Uterus (tissue), 4 donors: ENCODE measurements around the gene RNU1-2. TPM values are rescaled to one million over a fixed set of nuclear protein-coding genes. Genes with fewer than 3 reads are reported as not detected.
"Not testable (repeated sequence)": the region's sequence is repeated elsewhere in the genome, so short reads cannot be mapped to it uniquely, and the experiment has no call there.

Experiments
- DNase-seq, 2 donors: peaks; one replicate each; pipeline ENCODE4 v3.0.0-alpha.2; 2019 to 2020
- H3K27ac ChIP-seq, 2 donors: fragments of 200-600 bp; sonication (generic); 1 replicate in 1 of 2; 2 replicates in 1 of 2; pipeline ENCODE4 v1.5.1; 2016 to 2018
- H3K27me3 ChIP-seq, 2 donors: fragments of 200-600 bp; sonication (generic); one replicate each; pipeline ENCODE4 v1.5.1; 2018 to 2019; ENCODE audit warnings: control low read depth in 1 of 2
- H3K36me3 ChIP-seq, 2 donors: fragments of 200-600 bp; sonication (generic); one replicate each; pipeline ENCODE4 v1.5.1; 2019; ENCODE audit warnings: control low read depth in 1 of 2
- H3K4me1 ChIP-seq, 2 donors: fragments of 200-600 bp; sonication (generic); one replicate each; pipeline ENCODE4 v1.5.1; 2018 to 2019; ENCODE audit warnings: control low read depth in 1 of 2
- H3K4me3 ChIP-seq, 2 donors: fragments of 200-600 bp; sonication (generic); 1 replicate in 1 of 2; 2 replicates in 1 of 2; pipeline ENCODE4 v1.5.1; 2018 to 2019; ENCODE audit warnings: mild to moderate bottlenecking in 1 of 2
- H3K9me3 ChIP-seq, 2 donors: fragments of 200-600 bp; sonication (generic); one replicate each; pipeline ENCODE4 v1.5.1; 2019; ENCODE audit warnings: control low read depth in 1 of 2
- CTCF ChIP-seq, 4 experiments: fragments of 200-600 bp in 2 of 4; fragments of 450-650 bp in 2 of 4; sonication (generic) in 2 of 4; IDR thresholded peaks; one replicate each; pipeline ENCODE4 v1.5.1; 2016 to 2019; ENCODE audit warnings: antibody characterized with exemption in 4 of 4, mild to moderate bottlenecking in 2 of 4, moderate library complexity in 1 of 4
- POLR2A ChIP-seq, 2 donors: fragments of 450-650 bp; IDR thresholded peaks; one replicate each; pipeline ENCODE4 v1.6.1; 2016; ENCODE audit warnings: antibody characterized with exemption in 2 of 2, mild to moderate bottlenecking in 1 of 2, moderate library complexity in 1 of 2
- intact Hi-C: fragments of 100-400 bp; cut with DNase I; formaldehyde crosslinking; loops from one replicate; pipeline ENCODE4 v1.15.1; 2023; ENCODE audit warnings: low total_unique reads
- total RNA-seq, 4 donors: library from RNA; depleted of rRNA in 3 of 4; stranded (reverse); fragments of >200 nt in 3 of 4; gene quantifications; one replicate each; pipeline versions ENCODE4 v1.1.0 to v1.2.4, GENCODE V29; 2014 to 2023
- donor health status: DM: yes; HTN: yes; CAD: no.

The RNU1-2 gene
- total RNA-seq, 4 donors from 2014 or later, result under 0.01 to 2,125 (median under 0.01) TPM

GRCh38 chr1:16927256-16927655 is 31.5 kb downstream of the RNU1-2 start:
- H3K36me3 ChIP-seq, result no peaks in the 10 kb centered on the region
- no peak for DNase-seq
- no peak overlapping the region for H3K27ac ChIP-seq
- no peak overlapping the region for H3K4me3 ChIP-seq
- TF ChIP-seq POLR2A (IDR thresholded peaks at IDR 0.05), result no peak
- no peak for TF ChIP-seq CTCF (IDR thresholded peaks at IDR 0.05)
- no peaks in the 10 kb centered on the region for H3K27me3 ChIP-seq
- H3K9me3 ChIP-seq, result no peaks in the 10 kb centered on the region
- intact Hi-C loops, result no loop called here
- H3K4me1 ChIP-seq, result no peaks in the 10 kb centered on the region

- no peak for TF ChIP-seq POLR2A (IDR thresholded peaks at IDR 0.05)
- no peak for TF ChIP-seq CTCF (IDR thresholded peaks at IDR 0.05)
- H3K4me3 ChIP-seq, result no peak overlapping the region
- H3K36me3 ChIP-seq, result no peaks in the 10 kb centered on the region
- DNase-seq, result no peak
- H3K27me3 ChIP-seq, result no peaks in the 10 kb centered on the region
- no peaks in the 10 kb centered on the region for H3K9me3 ChIP-seq
- intact Hi-C loops, result no loop called here
- H3K27ac ChIP-seq, result no peak overlapping the region
- H3K4me1 ChIP-seq, result no peaks in the 10 kb centered on the region
Measured at GRCh38 chr1:16927711-16928485, 32.1 kb downstream of the RNU1-2 start.

GRCh38 chr1:16929146-16930041 is 33.6 kb downstream of the RNU1-2 start:
- H3K27ac ChIP-seq, H3K36me3 ChIP-seq, intact Hi-C loops, H3K4me1 ChIP-seq, H3K27me3 ChIP-seq, DNase-seq, H3K9me3 ChIP-seq, H3K4me3 ChIP-seq: not testable (repeated sequence)

- H3K4me1 ChIP-seq, H3K9me3 ChIP-seq, intact Hi-C loops, H3K27ac ChIP-seq, DNase-seq, H3K4me3 ChIP-seq, H3K36me3 ChIP-seq, H3K27me3 ChIP-seq: not testable (repeated sequence)
Measured at GRCh38 chr1:16931206-16931934, 35.6 kb downstream of the RNU1-2 start.

GRCh38 chr1:16933945-16934344 is 38.2 kb downstream of the RNU1-2 start:
- H3K4me1 ChIP-seq, H3K9me3 ChIP-seq, H3K36me3 ChIP-seq, intact Hi-C loops, H3K4me3 ChIP-seq, DNase-seq, H3K27me3 ChIP-seq, H3K27ac ChIP-seq: not testable (repeated sequence)

- H3K27me3 ChIP-seq, H3K4me1 ChIP-seq, H3K27ac ChIP-seq, DNase-seq, intact Hi-C loops, H3K4me3 ChIP-seq, H3K36me3 ChIP-seq, H3K9me3 ChIP-seq: not testable (repeated sequence)
Measured at GRCh38 chr1:16936580-16936979, 40.8 kb downstream of the RNU1-2 start.
